A172 (cell line): ENCODE data around the gene TMEM89. TPM values are rescaled to one million over a fixed set of nuclear protein-coding genes. Genes with fewer than 3 reads are reported as not detected.
A peak's percentile ranks its signal among the peaks of the same experiment; 100 is the strongest.

Source experiments
- DNase-seq: peaks from one replicate; pipeline ENCODE4 v3.0.0-alpha.2; 2015; ENCODE audit warnings: low spot score
- total RNA-seq: library from RNA; depleted of rRNA; stranded (reverse); fragments of >200 nt; shearing (Covaris generic); gene quantifications from 2 replicates; pipeline ENCODE4 v1.2.3, GENCODE V29; 2014; rRNA removed

The TMEM89 gene
- not detected in 2 replicates for total RNA-seq

GRCh38 chr3:48621461-48621869 is at the start of gene TMEM89:
TMEM89 (minus strand) TSS chr3:48621769; CDS start chr3:48621756, 13 bp downstream.
- DNase-seq = no peak

DNA sequence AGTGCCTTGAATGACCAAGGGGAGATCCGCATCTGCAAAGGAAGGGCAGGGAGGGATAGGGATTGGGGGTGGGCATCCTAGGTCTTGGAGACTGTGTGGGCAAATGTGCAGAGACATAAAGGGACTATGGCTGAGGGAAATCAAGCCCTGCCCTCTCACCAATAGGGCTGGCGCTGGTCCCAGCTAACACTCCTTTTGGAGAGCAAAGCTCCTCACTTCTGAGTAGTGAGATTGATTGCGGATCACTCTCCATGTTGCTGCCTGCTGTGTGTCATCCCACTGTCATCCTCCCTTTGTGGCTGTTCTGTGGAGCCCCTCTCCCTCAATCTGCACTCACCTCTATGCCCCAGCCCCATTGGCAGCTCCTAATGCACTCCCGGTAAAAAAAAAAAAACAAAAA is 43.4 kb upstream of the TMEM89 start:
- no peak for DNase-seq

GRCh38 chr3:48664313-48664644 is 42.7 kb upstream of the TMEM89 start:
- DNase-seq = no peak

GRCh38 chr3:48663489-48664312 is 42.1 kb upstream of the TMEM89 start:
- peak; percentile 98 for DNase-seq

- DNase-seq = peak; percentile 75
Observed at GRCh38 chr3:48662753-48663488, 41.4 kb upstream of the TMEM89 start, which contains the start of gene CELSR3. CELSR3 (minus strand) TSS chr3:48662886; CDS start chr3:48662634, 252 bp downstream.

DNA sequence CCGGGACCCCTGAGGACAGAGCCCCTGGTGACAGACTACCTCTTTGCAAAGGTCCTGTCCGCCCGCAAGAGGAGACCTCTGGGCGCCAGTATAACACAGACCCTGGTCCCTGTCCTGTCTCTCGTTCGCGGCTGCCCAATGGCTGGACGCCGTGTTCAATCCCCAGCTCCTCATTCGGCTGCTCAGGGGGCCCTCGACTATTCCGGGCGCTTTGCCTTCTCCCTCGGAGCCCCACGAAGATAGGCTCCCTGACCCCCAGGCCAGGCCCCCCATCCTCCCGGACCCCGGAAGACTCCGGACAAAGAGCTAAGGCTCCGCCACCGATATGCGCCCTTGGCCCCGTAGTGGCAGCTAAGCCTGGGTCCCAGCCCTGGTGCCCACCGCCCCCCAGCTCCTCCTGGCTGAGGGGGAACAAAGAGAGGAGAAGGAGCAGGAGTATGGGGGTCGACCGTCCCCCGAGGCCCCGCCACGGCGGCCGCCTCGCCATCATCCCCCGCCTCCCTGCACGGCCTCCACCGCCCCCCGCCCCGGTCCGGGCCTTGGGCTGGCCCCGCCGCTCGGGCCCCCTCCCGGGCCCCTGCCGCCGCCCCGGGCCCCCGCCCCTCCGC is 40.7 kb upstream of the TMEM89 start:
- DNase-seq = no peak

GRCh38 chr3:48661501-48662144 is 40.1 kb upstream of the TMEM89 start:
- no peak for DNase-seq

DNA sequence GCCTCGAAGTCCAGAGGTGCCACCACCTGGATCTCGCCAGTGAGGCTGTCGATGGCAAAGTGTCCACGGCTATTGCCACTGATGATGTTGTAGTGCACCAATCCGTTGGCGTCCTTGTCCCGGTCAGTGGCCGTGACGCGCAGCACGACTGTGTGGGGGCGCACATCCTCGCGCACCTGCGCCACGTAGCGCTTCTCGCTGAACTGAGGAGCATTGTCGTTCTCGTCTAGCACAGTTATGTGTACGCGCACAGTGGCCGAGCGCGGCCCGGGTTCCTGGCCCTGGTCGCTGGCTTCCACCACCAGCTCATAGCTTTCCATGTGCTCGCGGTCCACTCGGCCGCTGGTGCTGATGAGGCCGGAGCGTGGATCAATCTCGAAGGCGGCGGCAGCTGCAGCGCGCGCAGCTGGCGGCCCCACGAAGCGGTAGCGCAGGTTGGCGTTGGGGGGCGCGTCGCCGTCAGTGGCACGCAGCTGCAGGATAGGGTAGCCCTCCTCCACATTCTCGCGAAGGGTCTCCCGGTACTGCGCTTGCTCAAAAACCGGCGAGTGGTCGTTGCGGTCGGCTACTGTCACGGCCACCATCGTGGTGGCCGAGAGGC is 39.3 kb upstream of the TMEM89 start:
- DNase-seq = no peak

- no peak for DNase-seq
Observed at GRCh38 chr3:48656841-48657281, 35.3 kb upstream of the TMEM89 start.

- DNase-seq = no peak
Observed at GRCh38 chr3:48656061-48656840, 34.7 kb upstream of the TMEM89 start.

DNA sequence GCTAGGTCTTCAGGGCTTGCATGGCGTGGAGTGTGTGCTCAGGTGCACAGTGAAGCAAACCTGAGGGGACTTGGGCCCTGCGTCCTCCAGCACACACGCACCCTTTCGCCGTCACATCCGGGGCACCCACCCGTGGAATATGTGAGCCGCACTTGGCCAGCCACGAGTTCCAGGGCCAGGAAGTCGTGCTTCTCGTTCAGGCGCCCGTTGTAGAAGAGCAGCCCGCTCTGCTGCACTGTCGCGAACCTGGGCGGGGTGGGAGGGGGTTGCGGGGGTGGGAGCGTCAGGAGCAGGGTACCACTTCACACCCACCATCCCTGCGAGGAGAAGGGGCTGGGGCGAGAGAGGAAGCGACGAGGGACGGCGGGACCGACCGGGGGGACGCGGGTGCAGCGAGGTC is 34.0 kb upstream of the TMEM89 start:
- DNase-seq = no peak

DNA sequence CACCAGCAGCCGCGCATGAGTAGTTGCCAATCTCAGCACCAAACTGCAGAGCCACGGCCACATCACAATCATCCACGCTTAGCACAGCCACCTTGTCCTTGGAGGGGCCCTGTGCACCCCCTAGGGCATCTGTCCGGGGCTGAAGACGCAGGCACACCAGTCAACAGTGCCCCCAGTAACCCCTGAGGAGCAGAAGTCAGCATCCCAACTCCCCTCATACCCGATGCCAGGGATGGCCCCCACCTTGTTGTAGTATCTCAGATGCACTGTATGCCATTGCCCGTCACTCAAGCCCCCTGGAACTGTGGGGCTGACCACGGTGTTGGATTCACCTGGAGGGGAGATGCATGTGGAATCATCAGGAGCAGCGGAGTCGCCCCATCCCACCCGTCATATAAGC is 33.5 kb upstream of the TMEM89 start:
- DNase-seq = no peak

- DNase-seq = no peak
Observed at GRCh38 chr3:48652923-48653715, 31.6 kb upstream of the TMEM89 start.

- no peak for DNase-seq
Observed at GRCh38 chr3:48651771-48652170, 30.2 kb upstream of the TMEM89 start.

GRCh38 chr3:48650723-48651122 is 29.2 kb upstream of the TMEM89 start:
- no peak for DNase-seq

- DNase-seq = no peak
Observed at GRCh38 chr3:48648188-48648850, 26.8 kb upstream of the TMEM89 start.

DNA sequence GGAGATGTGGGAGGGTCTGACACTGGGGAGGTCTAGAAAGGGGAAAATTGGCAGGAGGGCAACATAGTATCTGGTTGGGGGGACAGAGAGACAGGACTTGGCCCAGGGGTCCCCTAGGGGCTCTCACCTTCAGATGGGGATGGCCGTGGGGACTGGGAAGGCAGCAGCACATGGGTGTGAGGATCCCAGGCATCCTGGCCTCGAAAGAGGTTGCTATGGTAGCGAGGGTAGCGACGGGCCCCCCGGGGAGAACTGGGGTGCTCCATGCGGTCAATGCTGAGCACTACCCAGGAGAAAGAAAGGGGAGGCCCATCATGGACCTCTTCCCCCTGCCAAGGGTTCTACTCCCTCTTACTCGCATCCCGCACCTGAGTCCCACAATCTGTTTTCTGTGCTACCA is 26.1 kb upstream of the TMEM89 start:
- DNase-seq = no peak

- no peak for DNase-seq
Observed at GRCh38 chr3:48644898-48645760, 23.6 kb upstream of the TMEM89 start.
